ENCODE measurements around the gene FCHSD2. TPM values are rescaled to one million over a fixed set of nuclear protein-coding genes. Genes with fewer than 3 reads are reported as not detected.

The FCHSD2 gene
- total and polyA plus RNA-seq, 2 donors (not counting 3 experiments of a cell fraction or from before 2014, with no cell fraction given) = 20.8 to 56.9 TPM

GRCh38 chr11:72841397-72841796 lies 300.7 kb downstream of the FCHSD2 start:
- ChIA-PET CTCF (interaction anchor here (0.7 to 2.2 kb wide), 9 partner anchors 9 to 566 kb away, joined by 3 to 19 read pairs (median 5); no protein-coding TSS in a partner anchor), POLR2A (interaction anchor here (0.5 to 0.7 kb wide), 2 partner anchors 34 to 45 kb away, joined by 3 to 4 read pairs; no protein-coding TSS in a partner anchor)
- Histone ChIP-seq H3K9me1 (replicated peaks; ENCODE audit: control insufficient read depth, extremely low read depth, insufficient read depth, low read length) (no peaks in the 10 kb centered on the region), H3K4me2 (ENCODE audit: insufficient read depth, low read length) (no peak overlapping the region), H4K20me1 (replicated peaks; ENCODE audit: control insufficient read depth, extremely low read depth, insufficient read depth, low read length) (no peaks in the 10 kb centered on the region), H3K79me2 (ENCODE audit: control insufficient read depth, insufficient read depth, low read length) (no peaks in the 10 kb centered on the region), H3K4me1 (ENCODE audit: control insufficient read depth, extremely low read depth, insufficient read depth, low read length) (peaks cover 5% of the 10 kb centered on the region), H3K9me3 (replicated peaks; ENCODE audit: control insufficient read depth, insufficient read depth, low read length) (no peaks in the 10 kb centered on the region), H3K9ac (replicated peaks; ENCODE audit: extremely low read depth, insufficient read depth, low read length) (no peak overlapping the region), H3K27me3 (ENCODE audit: control insufficient read depth in 2 of 2, insufficient read depth in 2 of 2, low read length in 2 of 2) (no peaks in the 10 kb centered on the region), H2AFZ (ENCODE audit: low read depth, low read length) (no peak overlapping the region), H3K4me3 (replicated peaks in 1 of 3; ENCODE audit: insufficient read depth in 1 of 3, low read depth in 1 of 3, low read length in 3 of 3) (no peak overlapping the region), H3K36me3 (ENCODE audit: control insufficient read depth in 2 of 2, extremely low read depth in 1 of 2, insufficient read depth in 2 of 2, low read length in 2 of 2) (peaks cover 6 to 29% of the 10 kb centered on the region in 2 experiments), H3K27ac (ENCODE audit: insufficient read depth, low read depth, low read length) (no peak overlapping the region)
- DNase-seq (ENCODE audit: low read depth, low spot score) (no peak), FAIRE-seq (no peak)
- intact Hi-C loops (cut with micrococcal nuclease) (no loop called here), dilution Hi-C loops (cut with MboI; ENCODE audit: extremely low pct_ligation_motif_present, low sequenced_read_pairs) (no loop called here)
- BruUV-seq (replicated peaks) = no TSS peak
- no peak for TF ChIP-seq JUN (IDR thresholded peaks at IDR 0.05; ENCODE audit: borderline replicate concordance, insufficient read depth, insufficient read length, low read depth)
- TF ChIP-seq MYC (IDR thresholded peaks at IDR 0.05; ENCODE audit: low read depth, low read length) = no peak
- no peak for TF ChIP-seq POLR2AphosphoS5 (IDR thresholded peaks at IDR 0.05; ENCODE audit: insufficient read depth, low read depth, low read length)
- no peak for TF ChIP-seq MAX (IDR thresholded peaks at IDR 0.05; ENCODE audit: insufficient read depth, insufficient read length)
- TF ChIP-seq EZH2 (IDR thresholded peaks at IDR 0.05; ENCODE audit: borderline replicate concordance, low read depth, low read length, severe bottlenecking) = no peak
- TF ChIP-seq CTCF (IDR thresholded peaks at IDR 0.05; ENCODE audit: extremely low read depth in 1 of 2, insufficient read depth in 1 of 2, low read depth in 1 of 2, low read length in 2 of 2) = no peak
- TF ChIP-seq GATA2 (IDR thresholded peaks at IDR 0.05; ENCODE audit: insufficient read depth, insufficient read length, low read depth, low read length) = no peak
- TF ChIP-seq FOS (IDR thresholded peaks at IDR 0.05; ENCODE audit: borderline replicate concordance, insufficient read depth, low read length) = no peak
- TF ChIP-seq POLR2A (IDR thresholded peaks at IDR 0.05; ENCODE audit: low read depth, low read length) = no peak

All from endothelial cell of umbilical vein (primary cell).